K562 (cell line): ENCODE results near the gene ALKBH7. TPM values are rescaled to one million over a fixed set of nuclear protein-coding genes. Genes with fewer than 3 reads are reported as not detected.

ENCODE experiments used
- BHLHE40 ChIP-seq: IDR thresholded peaks from 2 replicates; pipeline ENCODE4 v1.6.1; 2011; ENCODE audit warnings: low read length, improper control_type of control experiment
- C11orf30 ChIP-seq: fragments of 450-650 bp; IDR thresholded peaks from 2 replicates; pipeline ENCODE4 v1.6.1; 2016; ENCODE audit warnings: low read depth, mild to moderate bottlenecking
- CBFA2T2 ChIP-seq: fragments of 450-650 bp; conservative IDR thresholded peaks from 2 replicates; pipeline ENCODE4 v1.6.1; 2017; ENCODE audit warnings: mild to moderate bottlenecking
- CREBBP ChIP-seq: IDR thresholded peaks from one replicate; pipeline ENCODE4 v1.6.1; 2012; ENCODE audit warnings: low read depth, mild to moderate bottlenecking, control low read depth, inconsistent platforms, low read length
- EP300 ChIP-seq: IDR thresholded peaks from 2 replicates; pipeline ENCODE4 v1.6.1; 2012; ENCODE audit warnings: low read length, improper control_type of control experiment
- HDAC2 ChIP-seq: fragments of 450-650 bp; IDR thresholded peaks from 2 replicates; pipeline ENCODE4 v1.6.1; 2016; ENCODE audit warnings: mild to moderate bottlenecking
- LCOR ChIP-seq: sonication (generic); formaldehyde crosslinking; IDR thresholded peaks from 2 replicates; pipeline ENCODE4 v1.8.0; 2022; ENCODE audit warnings: mild to moderate bottlenecking, missing genetic modification reagents
- NELFE ChIP-seq: IDR thresholded peaks from 2 replicates; pipeline ENCODE4 v1.6.1; 2011; ENCODE audit warnings: mild to moderate bottlenecking; ENCODE audit not compliant: insufficient read depth, insufficient read length
- POLR3G ChIP-seq: IDR thresholded peaks from 2 replicates; pipeline ENCODE4 v1.6.1; 2011; ENCODE audit not compliant: insufficient read length, insufficient replicate concordance; ENCODE audit errors: extremely low read depth
- SP1 ChIP-seq: sonication (generic); formaldehyde crosslinking; IDR thresholded peaks from 2 replicates; pipeline ENCODE4 v1.8.1; 2022; ENCODE audit warnings: mild to moderate bottlenecking, missing genetic modification reagents
- THAP7 ChIP-seq: fragments of 250-450 bp; sonication (Bioruptor Pico); IDR thresholded peaks from 2 replicates; pipeline ENCODE4 v1.5.0; 2021
- ZBTB40 ChIP-seq, 2 experiments: fragments of 450-650 bp in 1 of 2; sonication (generic) in 1 of 2; formaldehyde crosslinking in 1 of 2; IDR thresholded peaks; 2 replicates each; pipeline versions ENCODE4 v1.7.1 to v1.9.0; 2016 to 2022; ENCODE audit warnings: inconsistent platforms in 1 of 2, mild to moderate bottlenecking in 1 of 2, missing genetic modification reagents in 1 of 2
- ZFP1 ChIP-seq: fragments of 450-650 bp; formaldehyde crosslinking; IDR thresholded peaks from 2 replicates; pipeline ENCODE4 v1.4.0; 2020; ENCODE audit warnings: mild to moderate bottlenecking, mixed read lengths
- ZNF140 ChIP-seq: fragments of 250-450 bp; sonication (Bioruptor Pico); IDR thresholded peaks from 2 replicates; pipeline ENCODE4 v1.8.0; 2021; ENCODE audit warnings: moderate library complexity, mild to moderate bottlenecking, inconsistent platforms
- ZNF143 ChIP-seq: sonication (generic); formaldehyde crosslinking; IDR thresholded peaks from 2 replicates; pipeline ENCODE4 v1.9.0; 2022; ENCODE audit warnings: mild to moderate bottlenecking, missing genetic modification reagents
- ZNF699 ChIP-seq: fragments of 250-450 bp; sonication (Bioruptor Pico); IDR thresholded peaks from 2 replicates; pipeline ENCODE4 v1.8.0; 2021; ENCODE audit warnings: mild to moderate bottlenecking, moderate library complexity; ENCODE audit not compliant: insufficient replicate concordance
- ZNF764 ChIP-seq: fragments of 250-450 bp; sonication (Bioruptor Pico); IDR thresholded peaks from 2 replicates; pipeline ENCODE4 v1.4.0; 2020; ENCODE audit warnings: low read depth, mild to moderate bottlenecking, moderate library complexity
- ZNF785 ChIP-seq: fragments of 250-450 bp; sonication (Bioruptor Pico); IDR thresholded peaks from 2 replicates; pipeline ENCODE4 v1.4.0; 2020; ENCODE audit warnings: mild to moderate bottlenecking
- ZSCAN29 ChIP-seq: fragments of 450-650 bp; IDR thresholded peaks from 2 replicates; pipeline ENCODE4 v1.6.1; 2017
- polyA plus RNA-seq, 8 experiments: library from polyadenylated mRNA; depleted of rRNA in 4 of 8; stranded (reverse) in 5 of 8; unstranded in 3 of 8; fragments of >200 nt; fragmentation: Nextera tagmentation in 2 of 8; fragmentation: Illumina TruSeq in 1 of 8; extraction: Ambion mirVana in 2 of 8; extraction: Trizol in 1 of 8; gene quantifications; 2 replicates each; pipeline versions ENCODE4 v1.2.1 to v1.2.3, GENCODE V29; 2011 to 2014; ENCODE audit warnings: inconsistent platforms in 1 of 8, missing spikeins in 1 of 8
- total RNA-seq, 7 experiments: library from RNA; depleted of rRNA in 6 of 7; stranded (reverse); fragments of >200 nt in 6 of 7; fragmentation: Illumina TruSeq in 2 of 7; extraction: Trizol in 2 of 7; gene quantifications; 2 replicates each; pipeline versions ENCODE4 v1.2.1 to v1.2.3, GENCODE V29; 2011 to 2021; ENCODE audit warnings: low replicate concordance in 1 of 7
- TF ChIP-seq, protein P1 (sequence below): sonication (generic); formaldehyde crosslinking; IDR thresholded peaks from 2 replicates; pipeline ENCODE4 v1.5.0; 2020; ENCODE audit warnings: missing genetic modification reagents

ALKBH7 gene
- total and polyA plus RNA-seq, 9 of the 15 experiments (the other 6 are each of a cell fraction or from before 2014, with no cell fraction given), result 0.69 to 94.8 (median 17.6) TPM

DNA sequence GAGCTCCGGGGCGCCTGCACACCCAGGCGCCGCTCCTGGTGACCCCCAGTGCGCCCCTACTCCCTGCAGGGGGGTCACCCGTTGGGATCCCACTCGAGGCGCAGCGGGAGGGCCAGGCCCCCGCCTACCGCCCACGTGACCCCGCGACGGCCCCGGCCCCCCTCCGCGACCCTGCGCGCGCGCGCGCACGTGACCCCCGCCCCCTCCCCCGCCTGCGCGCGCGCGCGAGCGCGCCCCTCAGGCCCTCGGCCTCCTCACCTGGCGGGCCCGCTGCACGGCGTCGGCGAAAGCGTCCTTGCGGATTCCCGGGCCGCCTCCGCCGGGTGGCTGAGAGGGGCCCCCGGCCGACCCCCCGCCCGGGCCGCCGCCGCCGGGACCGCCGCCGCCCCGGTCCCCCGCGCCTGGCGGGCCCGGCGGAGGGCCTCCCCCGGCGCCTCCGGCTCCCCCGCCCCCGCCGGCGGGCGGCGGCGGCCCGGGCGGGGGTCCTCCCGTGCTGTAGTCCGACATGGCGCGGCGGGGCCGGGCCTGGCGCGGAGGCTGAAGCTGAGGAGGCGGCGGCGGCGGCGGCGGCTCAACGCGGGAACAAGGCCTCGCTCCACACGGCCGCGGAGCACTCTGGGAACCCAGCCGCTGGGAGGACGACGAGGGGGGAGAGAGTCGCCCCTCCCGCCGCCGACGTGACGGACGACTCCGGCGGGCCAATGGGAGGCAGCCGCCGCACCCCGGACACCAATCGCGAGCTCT, 51.8 kb downstream of the ALKBH7 start, which contains the start of gene KHSRP (continued):
- TF ChIP-seq ZBTB40 (IDR thresholded peaks at IDR 0.05) (no peak), ZBTB40 (CRISPR knock-in tag; IDR thresholded peaks at IDR 0.05) (no peak), BHLHE40 (peak; percentile 65; the same call in 1 of the 2 replicates), ZNF140 (CRISPR knock-in tag) (no peak), ZNF699 (no peak), ZNF764 (CRISPR knock-in tag) (no peak), NELFE (no peak), ZSCAN29 (no peak), ZNF143 (CRISPR knock-in tag) (peak; percentile 77), POLR3G (no peak), HDAC2 (no peak), ZFP1 (no peak), C11orf30 (no peak), CBFA2T2 (no peak), EP300 (no peak), CREBBP (no peak), SP1 (CRISPR knock-in tag) (no peak), ZNF785 (CRISPR knock-in tag) (no peak), THAP7 (no peak), LCOR (no peak)
- TF ChIP-seq, protein P1, sequence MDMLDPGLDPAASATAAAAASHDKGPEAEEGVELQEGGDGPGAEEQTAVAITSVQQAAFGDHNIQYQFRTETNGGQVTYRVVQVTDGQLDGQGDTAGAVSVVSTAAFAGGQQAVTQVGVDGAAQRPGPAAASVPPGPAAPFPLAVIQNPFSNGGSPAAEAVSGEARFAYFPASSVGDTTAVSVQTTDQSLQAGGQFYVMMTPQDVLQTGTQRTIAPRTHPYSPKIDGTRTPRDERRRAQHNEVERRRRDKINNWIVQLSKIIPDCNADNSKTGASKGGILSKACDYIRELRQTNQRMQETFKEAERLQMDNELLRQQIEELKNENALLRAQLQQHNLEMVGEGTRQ (CRISPR knock-in tag), result peak; percentile 75
